Measurements from ENCODE around the gene SLAMF7. TPM values are rescaled to one million over a fixed set of nuclear protein-coding genes. Genes with fewer than 3 reads are reported as not detected.

Gene SLAMF7
- total and polyA plus RNA-seq, 8 donors = 0.12 to 6.5 (median 0.46) TPM

DNA sequence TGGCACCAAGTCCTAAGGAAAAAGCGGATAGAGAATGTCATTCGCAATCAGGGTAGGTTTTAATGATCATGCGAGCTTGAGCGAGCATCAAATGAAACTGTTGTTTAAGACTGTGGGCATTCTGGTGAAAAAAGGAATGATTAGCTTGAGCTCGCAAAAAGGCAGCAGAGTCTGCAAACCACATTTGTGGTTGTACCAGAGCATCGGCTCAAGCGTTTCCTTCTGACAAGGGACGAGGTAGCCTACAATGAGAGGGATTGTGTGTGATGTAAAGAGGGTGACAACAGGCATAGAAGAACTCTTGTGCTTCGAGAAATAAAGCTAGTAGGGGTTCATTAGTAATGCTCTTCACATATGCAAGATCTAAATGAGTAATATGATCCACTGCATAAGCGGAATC, 16.3 kb upstream of the SLAMF7 start:
- no peak overlapping the region for H3K27ac ChIP-seq
- H3K4me3 ChIP-seq = no peak overlapping the region
- TF ChIP-seq, protein P1, sequence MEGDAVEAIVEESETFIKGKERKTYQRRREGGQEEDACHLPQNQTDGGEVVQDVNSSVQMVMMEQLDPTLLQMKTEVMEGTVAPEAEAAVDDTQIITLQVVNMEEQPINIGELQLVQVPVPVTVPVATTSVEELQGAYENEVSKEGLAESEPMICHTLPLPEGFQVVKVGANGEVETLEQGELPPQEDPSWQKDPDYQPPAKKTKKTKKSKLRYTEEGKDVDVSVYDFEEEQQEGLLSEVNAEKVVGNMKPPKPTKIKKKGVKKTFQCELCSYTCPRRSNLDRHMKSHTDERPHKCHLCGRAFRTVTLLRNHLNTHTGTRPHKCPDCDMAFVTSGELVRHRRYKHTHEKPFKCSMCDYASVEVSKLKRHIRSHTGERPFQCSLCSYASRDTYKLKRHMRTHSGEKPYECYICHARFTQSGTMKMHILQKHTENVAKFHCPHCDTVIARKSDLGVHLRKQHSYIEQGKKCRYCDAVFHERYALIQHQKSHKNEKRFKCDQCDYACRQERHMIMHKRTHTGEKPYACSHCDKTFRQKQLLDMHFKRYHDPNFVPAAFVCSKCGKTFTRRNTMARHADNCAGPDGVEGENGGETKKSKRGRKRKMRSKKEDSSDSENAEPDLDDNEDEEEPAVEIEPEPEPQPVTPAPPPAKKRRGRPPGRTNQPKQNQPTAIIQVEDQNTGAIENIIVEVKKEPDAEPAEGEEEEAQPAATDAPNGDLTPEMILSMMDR (IDR thresholded peaks at IDR 0.05) = no peak
- no peaks in the 10 kb centered on the region for H3K36me3 ChIP-seq
- H3K27me3 ChIP-seq = no peaks in the 10 kb centered on the region
- DNase-seq (no peak), FAIRE-seq (no peak), ATAC-seq (no peak)
- intact Hi-C loops (cut with DNase I) = loop anchor here in 1 of 3 donors (10.0 kb wide), 1 partner anchor 232 kb away; the partner anchor contains the start of gene ITLN2
- H3K4me1 ChIP-seq = no peaks in the 10 kb centered on the region
- no peaks in the 10 kb centered on the region for H3K9me3 ChIP-seq
- WGBS, 2 donors = 76 to 78% methylated on average over 10 of the region's 10 CpGs

DNA sequence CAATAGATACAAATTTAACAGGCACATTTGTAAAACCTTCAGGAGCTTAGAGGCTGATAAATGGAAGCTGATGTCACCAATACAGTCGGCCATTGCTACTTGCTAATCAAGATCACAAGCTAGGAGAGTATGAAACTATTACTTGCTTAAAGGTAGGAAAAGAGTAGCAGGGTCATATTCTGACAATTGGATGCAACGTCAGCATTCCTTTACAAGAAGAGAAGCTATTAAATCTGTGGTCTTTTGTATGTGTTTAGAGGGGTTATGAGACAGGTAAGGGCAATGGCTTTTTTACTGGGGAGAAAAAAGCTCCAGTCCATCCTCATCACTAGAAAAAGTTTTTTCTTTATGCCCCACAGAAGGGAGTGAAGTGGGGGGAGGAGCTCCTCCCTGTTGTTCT, 15.7 kb upstream of the SLAMF7 start:
- Histone ChIP-seq H3K36me3 (no peaks in the 10 kb centered on the region), H3K9me3 (no peaks in the 10 kb centered on the region), H3K27me3 (no peaks in the 10 kb centered on the region), H3K4me3 (no peak overlapping the region), H3K4me1 (no peaks in the 10 kb centered on the region), H3K27ac (no peak overlapping the region)
- TF ChIP-seq, protein P1 (IDR thresholded peaks at IDR 0.05) = no peak
- ATAC-seq = no peak
- 36 to 37% methylated on average over 2 of the region's 2 CpGs for WGBS, 2 donors
- no peak for DNase-seq
- no peak for FAIRE-seq
- intact Hi-C loops (cut with DNase I) = loop anchor here in 1 of 3 donors (10.0 kb wide), 1 partner anchor 231 kb away; the partner anchor contains the start of gene ITLN2

DNA sequence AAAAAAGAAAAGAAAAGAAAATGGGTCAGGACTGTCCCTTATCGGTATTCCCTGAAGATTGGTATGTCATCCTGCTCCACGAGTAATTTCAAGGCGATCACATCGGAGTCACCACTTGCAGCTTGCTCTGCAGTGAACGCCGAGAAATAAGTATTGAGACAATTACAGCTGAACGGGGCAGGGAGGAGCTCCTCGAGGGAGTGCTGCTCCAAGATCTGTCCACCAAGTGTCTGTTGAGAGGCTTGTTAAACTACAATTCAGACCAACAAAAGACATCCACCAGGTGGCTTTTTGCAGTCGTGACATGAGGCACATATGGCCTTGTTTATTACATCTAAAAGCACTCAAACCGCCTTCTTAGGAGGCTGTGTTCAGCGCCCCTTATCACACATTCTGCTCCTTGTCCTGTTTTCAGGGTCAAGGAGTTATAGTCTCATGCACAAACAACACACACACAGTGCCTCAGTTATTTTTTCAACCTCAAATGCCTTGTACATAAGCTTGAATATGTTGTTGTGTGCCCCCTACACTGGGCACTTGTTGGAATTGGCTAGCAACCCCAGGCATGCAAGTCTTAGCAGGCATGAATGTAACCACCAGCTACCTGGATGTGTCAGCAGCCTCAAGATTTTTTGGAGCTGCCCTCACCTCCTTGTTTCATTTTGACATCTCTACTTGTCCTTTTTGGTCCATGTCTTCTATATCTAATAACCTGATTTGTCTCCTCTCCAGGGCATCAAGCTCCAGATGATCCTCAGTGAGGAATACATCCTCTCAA, 14.4 kb upstream of the SLAMF7 start:
- Histone ChIP-seq H3K9me3 (no peaks in the 10 kb centered on the region), H3K4me3 (no peak overlapping the region), H3K36me3 (no peaks in the 10 kb centered on the region), H3K27me3 (no peaks in the 10 kb centered on the region), H3K4me1 (no peaks in the 10 kb centered on the region), H3K27ac (no peak overlapping the region)
- no peak for ATAC-seq
- no peak for DNase-seq
- no peak for FAIRE-seq
- 62 to 67% methylated on average over 11 of the region's 11 CpGs for WGBS, 2 donors
- TF ChIP-seq, protein P1 (IDR thresholded peaks at IDR 0.05) = no peak
- intact Hi-C loops (cut with DNase I) = loop anchor here in 2 of 3 donors (5.0 to 10.0 kb wide), 2 partner anchors 108 to 230 kb away; partner anchors contain the start of gene ITLN2 (in 1 of the 2)

DNA sequence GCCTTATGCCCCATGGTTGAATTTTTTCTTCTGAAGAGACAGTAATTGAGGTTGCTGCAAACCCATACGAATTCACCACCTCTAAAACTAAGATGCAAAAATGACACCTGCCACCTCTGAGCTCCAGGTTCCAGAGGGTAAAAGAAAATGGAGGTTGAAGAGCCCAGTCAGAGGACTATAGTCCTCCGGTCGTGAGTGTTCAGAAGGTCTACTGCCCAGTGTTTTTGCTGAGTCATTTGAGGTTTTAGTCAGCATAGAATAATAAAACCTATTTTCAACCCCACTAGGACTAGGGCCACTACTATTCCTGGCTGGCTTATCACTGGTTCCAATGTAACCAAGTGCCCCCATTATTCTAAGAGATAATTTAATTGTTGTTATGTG, 12.9 kb upstream of the SLAMF7 start:
- 41 to 52% methylated on average over 3 of the region's 3 CpGs for WGBS, 2 donors
- Histone ChIP-seq H3K27ac (no peak overlapping the region), H3K9me3 (no peaks in the 10 kb centered on the region), H3K36me3 (no peaks in the 10 kb centered on the region), H3K27me3 (no peaks in the 10 kb centered on the region), H3K4me3 (no peak overlapping the region), H3K4me1 (no peaks in the 10 kb centered on the region)
- DNase-seq (no peak), FAIRE-seq (no peak), ATAC-seq (peak in 2 of 4 donors; percentile 29 to 30)
- TF ChIP-seq, protein P1 (IDR thresholded peaks at IDR 0.05) = no peak
- intact Hi-C loops (cut with DNase I) = loop anchor here in 2 of 3 donors (5.0 to 10.0 kb wide), 2 partner anchors 106 to 229 kb away; partner anchors contain the start of gene ITLN2 (in 1 of the 2)

Data from pancreas (tissue), 10 donors.